NCI-H1417 (cell line): Measurements from ENCODE around the gene ETV2.
"Not testable (repeated sequence)": the region's sequence is repeated elsewhere in the genome, so short reads cannot be mapped to it uniquely, and the experiment has no call there.

Experiments
- DNase-seq, 3 experiments: peaks; one replicate each; lab custom pipeline; 2025; lab: John Stamatoyannopoulos, UW

The ETV2 gene

GRCh38 chr19:35657904-35658700, 16.6 kb downstream of the ETV2 start:
- no peak for DNase-seq

GRCh38 chr19:35661995-35662340, 20.4 kb downstream of the ETV2 start:
- no peak for DNase-seq

GRCh38 chr19:35663981-35664380, 22.4 kb downstream of the ETV2 start:
- DNase-seq = no peak

- DNase-seq = no peak
These were observed 23.6 kb downstream of the ETV2 start for GRCh38 chr19:35665157-35665556.

- no peak for DNase-seq
These were observed 24.1 kb downstream of the ETV2 start for GRCh38 chr19:35665604-35666003.

- DNase-seq = no peak
These were observed 24.8 kb downstream of the ETV2 start, which contains the start of gene UPK1A for GRCh38 chr19:35666251-35666913. UPK1A (plus strand) TSS chr19:35666517; CDS start chr19:35666813, 296 bp downstream.

GRCh38 chr19:35669566-35669965, 28.0 kb downstream of the ETV2 start:
- no peak for DNase-seq

- no peak for DNase-seq
These were observed 28.4 kb downstream of the ETV2 start for GRCh38 chr19:35669974-35670373.

- no peak for DNase-seq
These were observed 29.1 kb downstream of the ETV2 start for GRCh38 chr19:35670686-35671085.

GRCh38 chr19:35671818-35672217, 30.3 kb downstream of the ETV2 start:
- DNase-seq = peak in 2 of 3 experiments; percentile 2 to 58

- DNase-seq = peak in 2 of 3 experiments; percentile 27 to 37
These were observed 31.7 kb downstream of the ETV2 start for GRCh38 chr19:35673121-35673804.

- no peak for DNase-seq
These were observed 34.1 kb downstream of the ETV2 start for GRCh38 chr19:35675589-35676140.

GRCh38 chr19:35689836-35690235, 48.3 kb downstream of the ETV2 start:
- DNase-seq = no peak

- DNase-seq = not testable (repeated sequence)
These were observed 49.6 kb downstream of the ETV2 start for GRCh38 chr19:35691106-35691505.

GRCh38 chr19:35692010-35692409, 50.5 kb downstream of the ETV2 start:
- no peak for DNase-seq

GRCh38 chr19:35693422-35693821, 51.9 kb downstream of the ETV2 start:
- DNase-seq = no peak

GRCh38 chr19:35693835-35694599, 52.5 kb downstream of the ETV2 start:
- peak; percentile 80 to 93 (median 92) for DNase-seq
